ENCODE measurements around the gene TSEN34. TPM values are rescaled to one million over a fixed set of nuclear protein-coding genes. Genes with fewer than 3 reads are reported as not detected.
"Not testable (repeated sequence)": the region's sequence is repeated elsewhere in the genome, so short reads cannot be mapped to it uniquely, and the experiment has no call there.

Gene TSEN34
- polyA plus RNA-seq, 2 donors: 17.9 to 55.0 TPM

DNA sequence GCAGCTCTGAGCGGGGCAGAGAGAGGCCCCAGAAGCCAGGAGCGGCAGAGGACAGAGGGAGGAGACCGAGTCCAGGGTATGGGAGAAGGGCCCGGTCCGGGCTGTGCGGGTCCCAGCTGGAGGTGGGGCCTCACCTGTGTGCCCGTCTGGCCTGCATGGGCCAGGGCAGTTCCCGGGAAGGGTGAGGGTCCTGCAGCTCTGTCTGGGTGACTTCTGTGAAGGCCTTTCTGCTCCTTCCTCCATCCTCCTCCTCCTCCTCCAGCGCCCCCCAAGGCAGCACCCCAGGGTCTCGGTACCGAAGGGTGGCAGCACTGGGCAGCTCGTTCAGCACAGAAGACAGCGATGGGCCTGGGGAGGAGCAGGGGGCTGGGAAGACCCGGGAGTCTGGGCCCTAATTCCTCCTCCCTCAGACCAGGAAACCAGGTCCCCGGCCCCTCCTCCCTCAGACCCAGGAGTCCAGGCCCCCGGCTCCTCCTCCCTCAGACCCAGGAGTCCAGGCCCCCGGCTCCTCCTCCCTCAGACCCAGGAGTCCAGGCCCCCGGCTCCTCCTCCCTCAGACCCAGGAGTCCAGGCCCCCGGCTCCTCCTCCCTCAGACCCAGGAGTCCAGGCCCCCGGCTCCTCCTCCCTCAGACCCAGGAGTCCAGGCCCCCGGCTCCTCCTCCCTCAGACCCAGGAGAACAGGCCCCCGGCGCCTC, 19.2 kb upstream of the TSEN34 start:
- not testable (repeated sequence) for H3K4me3 ChIP-seq (ENCODE audit: low read depth in 1 of 2, low read length in 2 of 2); H3K27me3 ChIP-seq (ENCODE audit: control insufficient read depth in 1 of 2, insufficient read depth in 2 of 2, low read length in 2 of 2); H3K27ac ChIP-seq (ENCODE audit: low read depth in 2 of 2, low read length in 1 of 2); H3K4me1 ChIP-seq (ENCODE audit: control insufficient read depth in 2 of 2, insufficient read depth in 2 of 2, low read length in 1 of 2); H3K36me3 ChIP-seq (ENCODE audit: control insufficient read depth in 2 of 2, insufficient read depth in 2 of 2, low read length in 1 of 2); H3K9me3 ChIP-seq (ENCODE audit: control insufficient read depth in 2 of 2, insufficient read depth in 1 of 2, low read depth in 1 of 2, low read length in 1 of 2)
- 67 to 82% methylated on average over 10 to 20 of the region's 23 CpGs for WGBS, 2 donors

GRCh38 chr19:54172471-54173358, 18.4 kb upstream of the TSEN34 start, which contains the start of gene TMC4:
Gene TMC4, minus strand, starts transcription at chr19:54173160. Its CDS starts 43 bp downstream, at chr19:54173117.
- Histone ChIP-seq H3K36me3 (ENCODE audit: control insufficient read depth in 2 of 2, insufficient read depth in 2 of 2, low read length in 1 of 2) (no peaks in the 10 kb centered on the region), H3K4me1 (ENCODE audit: control insufficient read depth in 2 of 2, insufficient read depth in 2 of 2, low read length in 1 of 2) (peaks cover 0 to 9% of the 10 kb centered on the region in 2 donors), H3K9me3 (ENCODE audit: control insufficient read depth in 2 of 2, insufficient read depth in 1 of 2, low read depth in 1 of 2, low read length in 1 of 2) (no peaks in the 10 kb centered on the region), H3K4me3 (ENCODE audit: low read depth in 1 of 2, low read length in 2 of 2) (peak within 1 kb of the TSS; percentile 36 to 49), H3K27me3 (ENCODE audit: control insufficient read depth in 1 of 2, insufficient read depth in 2 of 2, low read length in 2 of 2) (no peaks in the 10 kb centered on the region), H3K27ac (ENCODE audit: low read depth in 2 of 2, low read length in 1 of 2) (peak within 1 kb of the TSS; percentile 47 to 67)
- WGBS, 2 donors: 9 to 14% methylated on average over 13 of the region's 13 CpGs

- no peak overlapping the region for H3K4me3 ChIP-seq (ENCODE audit: low read depth in 1 of 2, low read length in 2 of 2)
- H3K4me1 ChIP-seq (ENCODE audit: control insufficient read depth in 2 of 2, insufficient read depth in 2 of 2, low read length in 1 of 2): peaks cover 0 to 5% of the 10 kb centered on the region in 2 donors
- H3K27me3 ChIP-seq (ENCODE audit: control insufficient read depth in 1 of 2, insufficient read depth in 2 of 2, low read length in 2 of 2): no peaks in the 10 kb centered on the region
- WGBS, 2 donors: 36 to 40% methylated on average over 15 of the region's 15 CpGs
- peaks cover 0 to 2% of the 10 kb centered on the region in 2 donors for H3K36me3 ChIP-seq (ENCODE audit: control insufficient read depth in 2 of 2, insufficient read depth in 2 of 2, low read length in 1 of 2)
- H3K9me3 ChIP-seq (ENCODE audit: control insufficient read depth in 2 of 2, insufficient read depth in 1 of 2, low read depth in 1 of 2, low read length in 1 of 2): no peaks in the 10 kb centered on the region
- no peak overlapping the region for H3K27ac ChIP-seq (ENCODE audit: low read depth in 2 of 2, low read length in 1 of 2)
Observed at GRCh38 chr19:54173359-54173699, 17.8 kb upstream of the TSEN34 start.

DNA sequence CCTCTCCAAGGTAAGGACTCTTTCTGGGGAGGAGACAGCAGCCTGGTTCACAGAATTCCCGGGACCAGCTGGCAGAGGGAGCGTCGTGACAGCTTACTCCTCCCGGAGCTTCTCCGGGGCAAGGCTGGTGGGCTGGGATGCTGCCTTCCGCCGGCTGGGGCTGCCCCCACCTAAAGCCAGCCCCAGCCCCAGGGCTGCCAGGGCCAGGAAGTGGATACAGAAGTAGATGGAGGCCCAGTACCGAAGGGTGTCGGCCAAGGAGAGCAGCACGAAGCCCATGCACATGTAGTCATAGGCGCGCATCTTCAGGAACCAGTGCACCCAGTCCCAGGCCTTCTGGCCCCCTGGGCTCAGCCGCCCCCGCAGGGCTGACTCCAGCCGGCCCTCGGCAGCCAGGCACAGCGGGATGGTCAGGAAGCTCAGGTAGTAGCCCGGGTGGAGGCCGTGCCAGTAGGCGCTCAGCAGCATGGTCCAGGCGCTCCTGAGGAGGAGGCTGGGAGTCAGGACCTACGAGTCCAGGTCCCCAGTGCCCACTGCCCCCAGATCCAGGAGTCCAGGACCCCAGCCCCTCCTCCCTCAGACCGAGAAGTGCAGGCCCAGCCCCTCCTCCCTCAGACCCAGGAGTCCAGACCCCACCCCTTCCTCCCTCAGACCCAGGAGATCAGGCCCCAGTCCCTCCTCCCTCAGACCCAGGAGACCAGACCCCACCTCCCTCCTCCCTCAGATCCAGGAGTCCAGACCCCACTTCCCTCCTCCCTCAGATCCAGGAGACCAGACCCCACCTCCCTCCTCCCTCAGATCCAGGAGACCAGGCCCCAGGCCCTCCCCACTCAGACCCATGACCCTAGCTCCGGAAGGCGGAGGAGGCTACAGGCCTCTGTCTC, 16.9 kb upstream of the TSEN34 start:
- no peak overlapping the region for H3K27ac ChIP-seq (ENCODE audit: low read depth in 2 of 2, low read length in 1 of 2)
- H3K36me3 ChIP-seq (ENCODE audit: control insufficient read depth in 2 of 2, insufficient read depth in 2 of 2, low read length in 1 of 2): peaks cover 0 to 5% of the 10 kb centered on the region in 2 donors
- 75 to 77% methylated on average over 22 to 25 of the region's 25 CpGs for whole genome bisulfite sequencing, 2 donors
- H3K9me3 ChIP-seq (ENCODE audit: control insufficient read depth in 2 of 2, insufficient read depth in 1 of 2, low read depth in 1 of 2, low read length in 1 of 2): no peaks in the 10 kb centered on the region
- H3K4me3 ChIP-seq (ENCODE audit: low read depth in 1 of 2, low read length in 2 of 2): no peak overlapping the region
- no peaks in the 10 kb centered on the region for H3K27me3 ChIP-seq (ENCODE audit: control insufficient read depth in 1 of 2, insufficient read depth in 2 of 2, low read length in 2 of 2)
- H3K4me1 ChIP-seq (ENCODE audit: control insufficient read depth in 2 of 2, insufficient read depth in 2 of 2, low read length in 1 of 2): peaks cover 0 to 4% of the 10 kb centered on the region in 2 donors

DNA sequence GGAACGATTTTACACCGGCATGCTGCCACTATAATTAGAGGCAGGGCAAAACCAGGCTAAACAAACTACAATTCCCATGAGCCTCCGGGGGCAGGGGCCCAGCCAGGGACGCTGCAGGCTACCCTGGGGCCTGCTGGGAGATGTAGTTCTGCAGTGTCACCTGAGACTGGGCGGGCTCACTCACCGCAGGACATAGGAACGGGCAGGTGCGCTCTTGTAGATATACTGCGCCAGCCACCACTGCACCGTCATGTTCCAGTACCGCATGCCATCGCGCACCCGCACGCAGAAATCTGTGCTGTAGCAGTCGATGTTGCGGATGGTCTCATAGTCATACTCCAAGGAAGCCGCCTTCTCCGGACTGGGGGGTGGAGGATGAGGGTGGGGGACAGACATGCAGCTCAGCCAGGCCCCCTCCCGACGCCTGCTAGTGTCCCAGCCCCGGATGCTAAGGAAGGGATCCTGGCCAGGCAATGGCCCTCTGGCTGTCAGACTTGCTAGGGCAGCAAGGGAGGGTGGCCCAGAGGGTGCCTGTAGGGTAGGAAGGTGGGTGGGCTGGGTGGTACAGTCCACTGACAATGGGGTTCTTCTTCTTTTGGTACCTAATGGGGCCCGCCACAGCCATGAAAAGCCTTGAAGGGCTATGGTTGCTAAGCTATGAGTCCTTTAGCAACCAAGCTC, 12.4 kb upstream of the TSEN34 start:
- H3K27ac ChIP-seq (ENCODE audit: low read depth in 2 of 2, low read length in 1 of 2): no peak overlapping the region
- H3K4me3 ChIP-seq (ENCODE audit: low read depth in 1 of 2, low read length in 2 of 2): no peak overlapping the region
- no peaks in the 10 kb centered on the region for H3K27me3 ChIP-seq (ENCODE audit: control insufficient read depth in 1 of 2, insufficient read depth in 2 of 2, low read length in 2 of 2)
- 80% methylated on average over 23 of the region's 23 CpGs for WGBS, 2 donors
- no peaks in the 10 kb centered on the region for H3K9me3 ChIP-seq (ENCODE audit: control insufficient read depth in 2 of 2, insufficient read depth in 1 of 2, low read depth in 1 of 2, low read length in 1 of 2)
- no peaks in the 10 kb centered on the region for H3K4me1 ChIP-seq (ENCODE audit: control insufficient read depth in 2 of 2, insufficient read depth in 2 of 2, low read length in 1 of 2)
- peaks cover 0 to 15% of the 10 kb centered on the region in 2 donors for H3K36me3 ChIP-seq (ENCODE audit: control insufficient read depth in 2 of 2, insufficient read depth in 2 of 2, low read length in 1 of 2)

- Histone ChIP-seq H3K4me1 (ENCODE audit: control insufficient read depth in 2 of 2, insufficient read depth in 2 of 2, low read length in 1 of 2) (no peaks in the 10 kb centered on the region), H3K27ac (ENCODE audit: low read depth in 2 of 2, low read length in 1 of 2) (no peak overlapping the region)
Observed at GRCh38 chr19:54179262-54179852, 11.8 kb upstream of the TSEN34 start.

DNA sequence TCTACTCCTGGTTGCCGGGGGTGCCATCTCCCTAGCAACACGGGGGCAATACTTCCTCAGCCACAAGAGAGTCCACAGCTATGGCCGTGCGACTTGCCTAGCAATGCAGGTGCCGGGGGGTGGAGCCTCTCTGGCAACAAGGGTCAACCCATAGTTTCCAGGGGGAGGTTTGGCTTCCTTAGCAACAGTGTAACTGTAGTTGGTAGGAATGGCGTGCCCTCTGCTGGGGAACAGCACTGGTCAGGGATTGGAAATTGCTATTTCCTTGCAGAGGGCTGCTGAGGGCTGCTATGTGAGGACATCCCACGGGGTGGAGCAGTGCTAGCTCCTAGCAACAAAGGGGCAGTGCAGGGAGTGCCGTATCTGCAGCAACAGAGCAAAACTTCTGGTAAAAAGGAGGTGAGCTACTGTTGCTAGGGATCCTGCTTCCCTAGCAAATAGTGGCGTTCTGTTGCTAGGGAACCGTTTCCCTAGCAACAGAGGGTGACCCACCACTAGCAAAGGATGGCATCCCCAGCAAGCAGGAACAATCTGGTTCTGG, 11.1 kb upstream of the TSEN34 start:
- Histone ChIP-seq H3K4me1 (ENCODE audit: control insufficient read depth in 2 of 2, insufficient read depth in 2 of 2, low read length in 1 of 2) (no peaks in the 10 kb centered on the region), H3K9me3 (ENCODE audit: control insufficient read depth in 2 of 2, insufficient read depth in 1 of 2, low read depth in 1 of 2, low read length in 1 of 2) (no peaks in the 10 kb centered on the region), H3K4me3 (ENCODE audit: low read depth in 1 of 2, low read length in 2 of 2) (no peak overlapping the region), H3K27me3 (ENCODE audit: control insufficient read depth in 1 of 2, insufficient read depth in 2 of 2, low read length in 2 of 2) (no peaks in the 10 kb centered on the region), H3K36me3 (ENCODE audit: control insufficient read depth in 2 of 2, insufficient read depth in 2 of 2, low read length in 1 of 2) (peaks cover 0 to 16% of the 10 kb centered on the region in 2 donors), H3K27ac (ENCODE audit: low read depth in 2 of 2, low read length in 1 of 2) (no peak overlapping the region)
- WGBS, 2 donors: 54 to 60% methylated on average over 10 of the region's 10 CpGs

More at GRCh38 chr19:54179262-54179852, 11.8 kb upstream of the TSEN34 start:
- Histone ChIP-seq H3K27me3 (ENCODE audit: control insufficient read depth in 1 of 2, insufficient read depth in 2 of 2, low read length in 2 of 2) (no peaks in the 10 kb centered on the region), H3K36me3 (ENCODE audit: control insufficient read depth in 2 of 2, insufficient read depth in 2 of 2, low read length in 1 of 2) (peaks cover 0 to 16% of the 10 kb centered on the region in 2 donors), H3K9me3 (ENCODE audit: control insufficient read depth in 2 of 2, insufficient read depth in 1 of 2, low read depth in 1 of 2, low read length in 1 of 2) (no peaks in the 10 kb centered on the region), H3K4me3 (ENCODE audit: low read depth in 1 of 2, low read length in 2 of 2) (no peak overlapping the region)
- WGBS, 2 donors: 85 to 86% methylated on average over 10 of the region's 10 CpGs

GRCh38 chr19:54180691-54181091, 10.4 kb upstream of the TSEN34 start:
- 94% methylated on average over 33 to 37 of the region's 37 CpGs for WGBS, 2 donors
- no peaks in the 10 kb centered on the region for H3K27me3 ChIP-seq (ENCODE audit: control insufficient read depth in 1 of 2, insufficient read depth in 2 of 2, low read length in 2 of 2)
- H3K9me3 ChIP-seq (ENCODE audit: control insufficient read depth in 2 of 2, insufficient read depth in 1 of 2, low read depth in 1 of 2, low read length in 1 of 2): no peaks in the 10 kb centered on the region
- no peaks in the 10 kb centered on the region for H3K4me1 ChIP-seq (ENCODE audit: control insufficient read depth in 2 of 2, insufficient read depth in 2 of 2, low read length in 1 of 2)
- H3K36me3 ChIP-seq (ENCODE audit: control insufficient read depth in 2 of 2, insufficient read depth in 2 of 2, low read length in 1 of 2): peaks cover 0 to 19% of the 10 kb centered on the region in 2 donors
- H3K4me3 ChIP-seq (ENCODE audit: low read depth in 1 of 2, low read length in 2 of 2): no peak overlapping the region
- H3K27ac ChIP-seq (ENCODE audit: low read depth in 2 of 2, low read length in 1 of 2): no peak overlapping the region
